GM23338 (cell line): ENCODE data around the gene AAGAB. TPM values are rescaled to one million over a fixed set of nuclear protein-coding genes. Genes with fewer than 3 reads are reported as not detected.

Experiments used
- ATAC-seq: fragments of 200-7000 bp; cut with Tn5 transposase; 3 replicates; pipeline ENCODE4 v1.9.1; 2020
- DNase-seq: peaks from one replicate; pipeline ENCODE4 v3.0.0-alpha.2; 2015; ENCODE audit warnings: low spot score
- H2AFZ ChIP-seq: fragments of 200-600 bp; sonication (generic); 2 replicates; pipeline ENCODE4 v1.8.0; 2016; ENCODE audit warnings: antibody characterized with exemption, mild to moderate bottlenecking, moderate library complexity
- H3F3A ChIP-seq: fragments of 200-600 bp; sonication (generic); replicated peaks from 2 replicates; pipeline ENCODE4 v1.8.0; 2017; ENCODE audit warnings: antibody characterized with exemption, mixed run types, low read depth
- H3K27ac ChIP-seq: fragments of 200-600 bp; sonication (generic); 2 replicates; pipeline ENCODE4 v1.6.1; 2016; ENCODE audit warnings: low read depth
- H3K27me3 ChIP-seq: fragments of 200-600 bp; sonication (generic); 2 replicates; pipeline ENCODE4 v1.8.0; 2016; ENCODE audit warnings: mild to moderate bottlenecking, mixed run types, moderate library complexity; ENCODE audit not compliant: insufficient read depth
- H3K36me3 ChIP-seq: fragments of 200-600 bp; sonication (generic); 2 replicates; pipeline ENCODE4 v1.8.0; 2016; ENCODE audit warnings: mild to moderate bottlenecking; ENCODE audit not compliant: insufficient read depth
- H3K4me1 ChIP-seq: fragments of 200-600 bp; sonication (generic); 2 replicates; pipeline ENCODE4 v1.8.0; 2016; ENCODE audit warnings: mild to moderate bottlenecking, moderate library complexity; ENCODE audit not compliant: insufficient read depth
- H3K4me2 ChIP-seq: fragments of 200-600 bp; sonication (generic); 2 replicates; pipeline ENCODE4 v1.7.1; 2017; ENCODE audit warnings: mixed run types
- H3K4me3 ChIP-seq: fragments of 200-600 bp; sonication (generic); 2 replicates; pipeline ENCODE4 v1.6.1; 2016; ENCODE audit warnings: mixed run types
- H3K79me2 ChIP-seq: fragments of 200-600 bp; sonication (generic); replicated peaks from 2 replicates; pipeline ENCODE4 v1.8.0; 2017; ENCODE audit warnings: mild to moderate bottlenecking; ENCODE audit not compliant: insufficient read depth
- H3K9me2 ChIP-seq: fragments of 200-600 bp; sonication (generic); 2 replicates; pipeline ENCODE4 v1.8.0; 2017; ENCODE audit not compliant: insufficient read depth
- H4K20me1 ChIP-seq: fragments of 200-600 bp; sonication (generic); replicated peaks from 2 replicates; pipeline ENCODE4 v1.8.0; 2017; ENCODE audit warnings: mild to moderate bottlenecking; ENCODE audit not compliant: insufficient read depth
- H3K27ac Mint-ChIP-seq: 2 replicates; pipeline ENCODE4 v1.8.0; 2020; ENCODE audit warnings: inconsistent platforms, mild to moderate bottlenecking, moderate library complexity, mixed read lengths
- H3K27me3 Mint-ChIP-seq: 3 replicates; pipeline ENCODE4 v1.8.0; 2022; ENCODE audit warnings: low read depth, mild to moderate bottlenecking, moderate library complexity, mixed read lengths, inconsistent platforms; ENCODE audit not compliant: insufficient read depth, poor library complexity
- H3K36me3 Mint-ChIP-seq: 3 replicates; pipeline ENCODE4 v1.8.0; 2021; ENCODE audit warnings: low read depth, mild to moderate bottlenecking, inconsistent platforms, moderate library complexity, mixed read lengths
- H3K4me1 Mint-ChIP-seq: 3 replicates; pipeline ENCODE4 v1.8.0; 2020; ENCODE audit warnings: mild to moderate bottlenecking, inconsistent platforms, mixed read lengths
- H3K4me3 Mint-ChIP-seq: 3 replicates; pipeline ENCODE4 v1.8.0; 2021; ENCODE audit warnings: moderate library complexity, mild to moderate bottlenecking, inconsistent platforms, mixed read lengths
- H3K9me3 Mint-ChIP-seq: 3 replicates; pipeline ENCODE4 v1.8.0; 2020; ENCODE audit warnings: moderate library complexity, mild to moderate bottlenecking, inconsistent platforms, mixed read lengths
- EZH2 ChIP-seq: fragments of 200-600 bp; sonication (generic); IDR thresholded peaks from one replicate; pipeline ENCODE4 v1.8.0; 2017; ENCODE audit warnings: antibody characterized with exemption, mild to moderate bottlenecking, low read depth; ENCODE audit not compliant: unreplicated experiment
- EZH2phosphoT487 ChIP-seq: fragments of 200-600 bp; sonication (generic); IDR thresholded peaks from one replicate; pipeline ENCODE4 v1.8.1; 2018; ENCODE audit warnings: antibody characterized with exemption; ENCODE audit not compliant: unreplicated experiment
- JUNB ChIP-seq: IDR thresholded peaks from one replicate; pipeline ENCODE4 v1.6.1; 2016; ENCODE audit warnings: antibody characterized with exemption; ENCODE audit not compliant: unreplicated experiment
- NANOG ChIP-seq: IDR thresholded peaks from 2 replicates; pipeline ENCODE4 v1.6.1; 2016; ENCODE audit warnings: antibody characterized with exemption, borderline replicate concordance
- STAT1 ChIP-seq: IDR thresholded peaks from one replicate; pipeline ENCODE4 v1.6.1; 2016; ENCODE audit warnings: antibody characterized with exemption; ENCODE audit not compliant: unreplicated experiment
- ZNF331 ChIP-seq: fragments of 250-450 bp; sonication (Bioruptor Pico); IDR thresholded peaks from 2 replicates; pipeline ENCODE4 v1.5.0; 2020; ENCODE audit warnings: low read depth, mild to moderate bottlenecking, moderate library complexity
- polyA plus RNA-seq: library from polyadenylated mRNA; unstranded; fragments of >200 nt; fragmentation: Nextera tagmentation; extraction: Ambion mirVana; gene quantifications from 2 replicates; pipeline ENCODE4 v1.2.1, GENCODE V29; 2016
- total RNA-seq: library from RNA; depleted of rRNA; stranded (reverse); fragments of >200 nt; shearing (Covaris generic); gene quantifications from 2 replicates; pipeline ENCODE4 v1.2.3, GENCODE V29; 2014
- TF ChIP-seq, protein P1 (sequence below), 2 experiments: fragments of 200-600 bp in 1 of 2; sonication (generic) in 1 of 2; conservative IDR thresholded peaks; 2 replicates each; pipeline versions ENCODE4 v1.5.1 to v1.6.1; 2016 to 2017; ENCODE audit warnings: antibody characterized with exemption in 2 of 2, low read depth in 2 of 2, mild to moderate bottlenecking in 2 of 2, moderate library complexity in 1 of 2
- TF ChIP-seq, protein P2 (sequence below): IDR thresholded peaks from 2 replicates; pipeline ENCODE4 v1.6.1; 2016; ENCODE audit warnings: antibody characterized with exemption
- TF ChIP-seq, protein P3 (sequence below): fragments of 250-450 bp; sonication (Bioruptor Pico); IDR thresholded peaks from 2 replicates; pipeline ENCODE4 v1.5.0; 2020; ENCODE audit warnings: mild to moderate bottlenecking, moderate library complexity

The AAGAB gene
- total and polyA plus RNA-seq, 2 experiments from 2014 or later, result 20.8 to 42.8 TPM

DNA sequence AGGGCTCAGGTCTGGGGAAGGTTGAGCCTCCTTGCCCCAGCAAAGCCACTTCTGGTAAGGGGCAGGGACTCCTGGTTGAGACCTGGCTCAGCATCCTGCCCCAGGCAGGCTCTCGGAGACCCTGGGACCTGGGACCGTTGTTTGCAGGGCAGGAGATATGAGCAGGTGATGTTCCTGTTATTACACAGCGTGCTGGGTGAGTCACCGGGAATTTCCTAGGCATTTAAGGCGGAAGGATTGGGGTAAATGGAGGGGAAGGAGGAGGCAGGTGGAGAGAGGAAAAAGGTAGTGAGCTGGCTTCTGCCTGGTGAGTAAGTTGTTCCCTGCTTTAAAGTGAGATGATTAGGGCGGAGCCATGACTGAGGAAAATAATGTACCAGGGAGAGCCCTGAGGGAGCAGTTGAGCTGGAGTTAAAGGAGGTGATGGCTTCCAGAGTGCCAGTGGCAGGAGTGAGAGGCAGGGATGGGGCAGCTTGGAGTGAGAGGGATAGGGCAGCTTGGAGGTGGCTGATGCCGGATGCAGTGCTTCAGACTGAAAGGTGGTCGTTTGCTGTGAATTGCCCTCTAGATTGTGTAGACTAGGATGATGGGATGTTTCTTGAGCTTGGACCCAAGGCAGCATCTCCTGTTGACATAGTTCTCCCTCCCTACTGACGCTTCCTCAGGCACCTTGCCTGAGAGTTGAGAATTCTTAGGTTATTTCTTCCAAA, 79.4 kb downstream of the AAGAB start:
- Histone ChIP-seq H3K27me3 (no peaks in the 10 kb centered on the region), H3K36me3 (no peaks in the 10 kb centered on the region; the same call in 1 of the 2 replicates), H3K4me2 (no peak overlapping the region), H2AFZ (no peak overlapping the region), H3K4me3 (no peak overlapping the region), H3K79me2 (no peaks in the 10 kb centered on the region), H3K9me2 (no peaks in the 10 kb centered on the region), H4K20me1 (no peaks in the 10 kb centered on the region), H3K27ac (no peak overlapping the region), H3F3A (no peaks in the 10 kb centered on the region), H3K4me1 (peaks cover 7% of the 10 kb centered on the region; the same call in 1 of the 2 replicates)
- H3K36me3 Mint-ChIP-seq, result peaks cover 3% of the 10 kb centered on the region
- TF ChIP-seq, protein P1, sequence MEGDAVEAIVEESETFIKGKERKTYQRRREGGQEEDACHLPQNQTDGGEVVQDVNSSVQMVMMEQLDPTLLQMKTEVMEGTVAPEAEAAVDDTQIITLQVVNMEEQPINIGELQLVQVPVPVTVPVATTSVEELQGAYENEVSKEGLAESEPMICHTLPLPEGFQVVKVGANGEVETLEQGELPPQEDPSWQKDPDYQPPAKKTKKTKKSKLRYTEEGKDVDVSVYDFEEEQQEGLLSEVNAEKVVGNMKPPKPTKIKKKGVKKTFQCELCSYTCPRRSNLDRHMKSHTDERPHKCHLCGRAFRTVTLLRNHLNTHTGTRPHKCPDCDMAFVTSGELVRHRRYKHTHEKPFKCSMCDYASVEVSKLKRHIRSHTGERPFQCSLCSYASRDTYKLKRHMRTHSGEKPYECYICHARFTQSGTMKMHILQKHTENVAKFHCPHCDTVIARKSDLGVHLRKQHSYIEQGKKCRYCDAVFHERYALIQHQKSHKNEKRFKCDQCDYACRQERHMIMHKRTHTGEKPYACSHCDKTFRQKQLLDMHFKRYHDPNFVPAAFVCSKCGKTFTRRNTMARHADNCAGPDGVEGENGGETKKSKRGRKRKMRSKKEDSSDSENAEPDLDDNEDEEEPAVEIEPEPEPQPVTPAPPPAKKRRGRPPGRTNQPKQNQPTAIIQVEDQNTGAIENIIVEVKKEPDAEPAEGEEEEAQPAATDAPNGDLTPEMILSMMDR (conservative IDR thresholded peaks at IDR 0.05; ENCODE audit: low read depth in 2 of 2), result no peak
- TF ChIP-seq EZH2 (no peak), JUNB (no peak), STAT1 (no peak), EZH2phosphoT487 (no peak)
- ATAC-seq (peak; percentile 23), DNase-seq (no peak)
- no peaks in the 10 kb centered on the region; the same call in 2 of the 3 replicates for H3K9me3 Mint-ChIP-seq
- peak overlapping the region; percentile 37; the same call in 1 of the 2 replicates for H3K27ac Mint-ChIP-seq
- peaks cover 15% of the 10 kb centered on the region for H3K27me3 Mint-ChIP-seq
- no peak overlapping the region for H3K4me3 Mint-ChIP-seq
- peaks cover 36% of the 10 kb centered on the region for H3K4me1 Mint-ChIP-seq

DNA sequence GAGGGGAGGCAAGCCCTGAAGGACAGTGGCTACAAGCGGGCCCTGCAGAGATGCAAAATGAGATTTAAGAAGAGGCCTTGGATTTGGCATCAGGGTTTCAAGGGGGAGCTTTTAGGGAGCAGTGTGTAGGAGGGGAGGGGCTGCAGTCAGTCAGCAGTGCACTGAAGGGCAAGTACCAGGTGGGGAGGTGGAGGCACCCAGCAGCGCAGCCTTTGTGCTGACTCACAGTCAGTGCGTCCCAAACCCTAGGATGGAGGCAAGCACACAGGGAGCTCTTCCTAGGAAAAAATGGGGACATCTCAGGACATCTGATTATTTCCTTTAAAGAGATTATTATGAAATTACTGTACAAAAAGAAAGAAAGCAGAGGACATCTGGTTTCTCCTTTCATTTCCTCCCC, 80.0 kb downstream of the AAGAB start:
- Histone ChIP-seq H3K4me1 (peaks cover 7% of the 10 kb centered on the region; the same call in 1 of the 2 replicates), H3K9me2 (no peaks in the 10 kb centered on the region), H3K4me3 (no peak overlapping the region), H3K27ac (no peak overlapping the region), H3F3A (no peaks in the 10 kb centered on the region), H2AFZ (no peak overlapping the region), H3K27me3 (no peaks in the 10 kb centered on the region), H3K36me3 (no peaks in the 10 kb centered on the region; the same call in 1 of the 2 replicates), H4K20me1 (no peaks in the 10 kb centered on the region), H3K4me2 (no peak overlapping the region), H3K79me2 (no peaks in the 10 kb centered on the region)
- H3K4me3 Mint-ChIP-seq, result no peak overlapping the region
- peaks cover 14% of the 10 kb centered on the region for H3K27me3 Mint-ChIP-seq
- ATAC-seq (no peak), DNase-seq (no peak)
- peaks cover 3% of the 10 kb centered on the region for H3K36me3 Mint-ChIP-seq
- H3K9me3 Mint-ChIP-seq, result no peaks in the 10 kb centered on the region; the same call in 2 of the 3 replicates
- H3K27ac Mint-ChIP-seq, result peak overlapping the region; percentile 40; the same call in 1 of the 2 replicates
- H3K4me1 Mint-ChIP-seq, result peaks cover 39% of the 10 kb centered on the region
- no peak for TF ChIP-seq NANOG
- TF ChIP-seq, protein P2, sequence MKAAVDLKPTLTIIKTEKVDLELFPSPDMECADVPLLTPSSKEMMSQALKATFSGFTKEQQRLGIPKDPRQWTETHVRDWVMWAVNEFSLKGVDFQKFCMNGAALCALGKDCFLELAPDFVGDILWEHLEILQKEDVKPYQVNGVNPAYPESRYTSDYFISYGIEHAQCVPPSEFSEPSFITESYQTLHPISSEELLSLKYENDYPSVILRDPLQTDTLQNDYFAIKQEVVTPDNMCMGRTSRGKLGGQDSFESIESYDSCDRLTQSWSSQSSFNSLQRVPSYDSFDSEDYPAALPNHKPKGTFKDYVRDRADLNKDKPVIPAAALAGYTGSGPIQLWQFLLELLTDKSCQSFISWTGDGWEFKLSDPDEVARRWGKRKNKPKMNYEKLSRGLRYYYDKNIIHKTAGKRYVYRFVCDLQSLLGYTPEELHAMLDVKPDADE, result no peak
- TF ChIP-seq, protein P3, sequence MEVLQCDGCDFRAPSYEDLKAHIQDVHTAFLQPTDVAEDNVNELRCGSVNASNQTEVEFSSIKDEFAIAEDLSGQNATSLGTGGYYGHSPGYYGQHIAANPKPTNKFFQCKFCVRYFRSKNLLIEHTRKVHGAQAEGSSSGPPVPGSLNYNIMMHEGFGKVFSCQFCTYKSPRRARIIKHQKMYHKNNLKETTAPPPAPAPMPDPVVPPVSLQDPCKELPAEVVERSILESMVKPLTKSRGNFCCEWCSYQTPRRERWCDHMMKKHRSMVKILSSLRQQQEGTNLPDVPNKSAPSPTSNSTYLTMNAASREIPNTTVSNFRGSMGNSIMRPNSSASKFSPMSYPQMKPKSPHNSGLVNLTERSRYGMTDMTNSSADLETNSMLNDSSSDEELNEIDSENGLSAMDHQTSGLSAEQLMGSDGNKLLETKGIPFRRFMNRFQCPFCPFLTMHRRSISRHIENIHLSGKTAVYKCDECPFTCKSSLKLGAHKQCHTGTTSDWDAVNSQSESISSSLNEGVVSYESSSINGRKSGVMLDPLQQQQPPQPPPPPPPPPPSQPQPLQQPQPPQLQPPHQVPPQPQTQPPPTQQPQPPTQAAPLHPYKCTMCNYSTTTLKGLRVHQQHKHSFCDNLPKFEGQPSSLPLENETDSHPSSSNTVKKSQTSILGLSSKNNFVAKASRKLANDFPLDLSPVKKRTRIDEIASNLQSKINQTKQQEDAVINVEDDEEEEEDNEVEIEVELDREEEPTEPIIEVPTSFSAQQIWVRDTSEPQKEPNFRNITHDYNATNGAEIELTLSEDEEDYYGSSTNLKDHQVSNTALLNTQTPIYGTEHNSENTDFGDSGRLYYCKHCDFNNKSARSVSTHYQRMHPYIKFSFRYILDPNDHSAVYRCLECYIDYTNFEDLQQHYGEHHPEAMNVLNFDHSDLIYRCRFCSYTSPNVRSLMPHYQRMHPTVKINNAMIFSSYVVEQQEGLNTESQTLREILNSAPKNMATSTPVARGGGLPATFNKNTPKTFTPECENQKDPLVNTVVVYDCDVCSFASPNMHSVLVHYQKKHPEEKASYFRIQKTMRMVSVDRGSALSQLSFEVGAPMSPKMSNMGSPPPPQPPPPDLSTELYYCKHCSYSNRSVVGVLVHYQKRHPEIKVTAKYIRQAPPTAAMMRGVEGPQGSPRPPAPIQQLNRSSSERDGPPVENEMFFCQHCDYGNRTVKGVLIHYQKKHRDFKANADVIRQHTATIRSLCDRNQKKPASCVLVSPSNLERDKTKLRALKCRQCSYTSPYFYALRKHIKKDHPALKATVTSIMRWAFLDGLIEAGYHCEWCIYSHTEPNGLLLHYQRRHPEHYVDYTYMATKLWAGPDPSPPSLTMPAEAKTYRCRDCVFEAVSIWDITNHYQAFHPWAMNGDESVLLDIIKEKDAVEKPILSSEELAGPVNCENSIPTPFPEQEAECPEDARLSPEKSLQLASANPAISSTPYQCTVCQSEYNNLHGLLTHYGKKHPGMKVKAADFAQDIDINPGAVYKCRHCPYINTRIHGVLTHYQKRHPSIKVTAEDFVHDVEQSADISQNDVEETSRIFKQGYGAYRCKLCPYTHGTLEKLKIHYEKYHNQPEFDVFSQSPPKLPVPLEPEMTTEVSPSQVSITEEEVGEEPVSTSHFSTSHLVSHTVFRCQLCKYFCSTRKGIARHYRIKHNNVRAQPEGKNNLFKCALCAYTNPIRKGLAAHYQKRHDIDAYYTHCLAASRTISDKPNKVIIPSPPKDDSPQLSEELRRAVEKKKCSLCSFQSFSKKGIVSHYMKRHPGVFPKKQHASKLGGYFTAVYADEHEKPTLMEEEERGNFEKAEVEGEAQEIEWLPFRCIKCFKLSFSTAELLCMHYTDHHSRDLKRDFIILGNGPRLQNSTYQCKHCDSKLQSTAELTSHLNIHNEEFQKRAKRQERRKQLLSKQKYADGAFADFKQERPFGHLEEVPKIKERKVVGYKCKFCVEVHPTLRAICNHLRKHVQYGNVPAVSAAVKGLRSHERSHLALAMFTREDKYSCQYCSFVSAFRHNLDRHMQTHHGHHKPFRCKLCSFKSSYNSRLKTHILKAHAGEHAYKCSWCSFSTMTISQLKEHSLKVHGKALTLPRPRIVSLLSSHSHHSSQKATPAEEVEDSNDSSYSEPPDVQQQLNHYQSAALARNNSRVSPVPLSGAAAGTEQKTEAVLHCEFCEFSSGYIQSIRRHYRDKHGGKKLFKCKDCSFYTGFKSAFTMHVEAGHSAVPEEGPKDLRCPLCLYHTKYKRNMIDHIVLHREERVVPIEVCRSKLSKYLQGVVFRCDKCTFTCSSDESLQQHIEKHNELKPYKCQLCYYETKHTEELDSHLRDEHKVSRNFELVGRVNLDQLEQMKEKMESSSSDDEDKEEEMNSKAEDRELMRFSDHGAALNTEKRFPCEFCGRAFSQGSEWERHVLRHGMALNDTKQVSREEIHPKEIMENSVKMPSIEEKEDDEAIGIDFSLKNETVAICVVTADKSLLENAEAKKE (CRISPR knock-in tag), result no peak
- TF ChIP-seq, protein P1 (conservative IDR thresholded peaks at IDR 0.05; ENCODE audit: low read depth in 2 of 2), result no peak
- TF ChIP-seq ZNF331, result no peak
